ENCODE results near the gene MRPL40.
A peak's percentile ranks its signal among the peaks of the same experiment; 100 is the strongest.

The MRPL40 gene

GRCh38 chr22:19432133-19432851 lies at the start of gene MRPL40:
MRPL40 (plus strand) TSS chr22:19432545; CDS start chr22:19432555, 10 bp downstream.
- Histone ChIP-seq H3K9me3 (no peaks in the 10 kb centered on the region), H3K4me1 (peaks cover 61% of the 10 kb centered on the region), H3K36me3 (peaks cover 27% of the 10 kb centered on the region), H4K20me1 (peaks cover 54% of the 10 kb centered on the region), H3K27ac (peak within 1 kb of the TSS; percentile 97), H3K9ac (peak within 1 kb of the TSS; percentile 96), H3K4me2 (peak within 1 kb of the TSS; percentile 91), H3K4me3 (peak within 1 kb of the TSS; percentile 79), H3K27me3 (no peaks in the 10 kb centered on the region)
- no peak for TF ChIP-seq Cebpa-rat (IDR thresholded peaks at IDR 0.05)

GRCh38 chr22:19383292-19383691 lies 49.1 kb upstream of the MRPL40 start:
- Histone ChIP-seq H4K20me1 (no peaks in the 10 kb centered on the region; the same call in 1 of the 2 replicates), H3K27ac (no peak overlapping the region), H3K27me3 (no peaks in the 10 kb centered on the region), H3K9me3 (no peaks in the 10 kb centered on the region), H3K36me3 (peaks cover 96% of the 10 kb centered on the region), H3K9ac (no peak overlapping the region), H3K4me2 (no peak overlapping the region), H3K4me1 (no peaks in the 10 kb centered on the region), H3K4me3 (no peak overlapping the region)
- no peak for TF ChIP-seq Cebpa-rat (IDR thresholded peaks at IDR 0.05)

DNA sequence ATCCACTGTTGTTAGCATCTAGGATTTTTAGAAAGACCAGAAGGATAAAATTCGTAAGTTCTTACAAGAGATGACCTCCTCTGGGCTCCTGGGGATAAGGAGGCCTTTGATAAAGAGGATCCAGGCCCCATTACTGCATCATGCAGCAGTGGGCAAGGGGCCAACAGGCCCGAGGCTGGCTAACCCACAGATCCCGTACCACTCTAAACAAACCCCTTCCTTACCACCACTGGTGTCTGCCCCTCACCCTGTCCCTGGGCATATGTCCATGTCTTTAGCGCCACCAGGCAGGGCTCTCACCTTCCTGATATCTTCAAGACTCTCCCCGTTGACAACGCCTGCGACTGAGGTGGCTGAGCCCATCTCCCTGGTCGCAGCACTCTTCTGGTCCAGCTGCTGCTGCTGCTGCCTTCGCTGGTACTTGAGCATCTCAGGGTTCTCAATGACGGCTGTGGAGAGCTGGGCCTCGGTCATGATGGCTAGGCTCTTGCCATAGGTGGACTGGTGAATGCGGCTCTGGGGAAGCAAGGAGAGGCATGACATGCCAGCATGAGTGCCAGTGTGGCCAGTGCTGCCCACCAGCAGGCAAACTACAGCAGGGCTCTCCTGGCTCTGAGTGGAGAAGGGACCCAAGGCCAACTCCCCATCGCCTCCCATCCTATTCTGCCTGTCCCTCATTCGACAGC lies 47.0 kb upstream of the MRPL40 start:
- H3K4me3 ChIP-seq: no peak overlapping the region
- TF ChIP-seq Cebpa-rat (IDR thresholded peaks at IDR 0.05): no peak
- H3K9ac ChIP-seq: no peak overlapping the region
- H3K27ac ChIP-seq: no peak overlapping the region
- no peaks in the 10 kb centered on the region for H3K27me3 ChIP-seq
- H4K20me1 ChIP-seq: no peaks in the 10 kb centered on the region; the same call in 1 of the 2 replicates
- no peak overlapping the region for H3K4me2 ChIP-seq
- peaks cover 97% of the 10 kb centered on the region for H3K36me3 ChIP-seq
- H3K9me3 ChIP-seq: no peaks in the 10 kb centered on the region
- no peaks in the 10 kb centered on the region for H3K4me1 ChIP-seq

- peaks cover 97% of the 10 kb centered on the region for H3K36me3 ChIP-seq
- no peak overlapping the region for H3K4me2 ChIP-seq
- H3K4me1 ChIP-seq: no peaks in the 10 kb centered on the region
- no peak overlapping the region for H3K27ac ChIP-seq
- no peaks in the 10 kb centered on the region; the same call in 1 of the 2 replicates for H4K20me1 ChIP-seq
- no peak overlapping the region for H3K4me3 ChIP-seq
- TF ChIP-seq Cebpa-rat (IDR thresholded peaks at IDR 0.05): no peak
- no peaks in the 10 kb centered on the region for H3K9me3 ChIP-seq
- no peaks in the 10 kb centered on the region for H3K27me3 ChIP-seq
- no peak overlapping the region for H3K9ac ChIP-seq
Observed at GRCh38 chr22:19386248-19386647, 46.1 kb upstream of the MRPL40 start.

- Histone ChIP-seq H3K36me3 (peaks cover 100% of the 10 kb centered on the region), H3K4me1 (no peaks in the 10 kb centered on the region), H3K4me2 (no peak overlapping the region), H3K27me3 (no peaks in the 10 kb centered on the region), H3K4me3 (no peak overlapping the region), H4K20me1 (no peaks in the 10 kb centered on the region; the same call in 1 of the 2 replicates), H3K9ac (no peak overlapping the region), H3K27ac (no peak overlapping the region), H3K9me3 (no peaks in the 10 kb centered on the region)
- TF ChIP-seq Cebpa-rat (IDR thresholded peaks at IDR 0.05): no peak
Observed at GRCh38 chr22:19387038-19387437, 45.3 kb upstream of the MRPL40 start.

GRCh38 chr22:19387575-19387974 lies 44.8 kb upstream of the MRPL40 start:
- Histone ChIP-seq H3K9me3 (no peaks in the 10 kb centered on the region), H4K20me1 (no peaks in the 10 kb centered on the region; the same call in 1 of the 2 replicates), H3K4me2 (no peak overlapping the region), H3K4me1 (no peaks in the 10 kb centered on the region), H3K27ac (no peak overlapping the region), H3K4me3 (no peak overlapping the region), H3K9ac (no peak overlapping the region), H3K27me3 (no peaks in the 10 kb centered on the region), H3K36me3 (peaks cover 100% of the 10 kb centered on the region)
- no peak for TF ChIP-seq Cebpa-rat (IDR thresholded peaks at IDR 0.05)

- Histone ChIP-seq H3K9me3 (no peaks in the 10 kb centered on the region), H3K27me3 (no peaks in the 10 kb centered on the region), H3K4me2 (no peak overlapping the region), H3K4me1 (no peaks in the 10 kb centered on the region), H4K20me1 (peaks cover 11% of the 10 kb centered on the region; the same call in 1 of the 2 replicates), H3K27ac (no peak overlapping the region), H3K4me3 (no peak overlapping the region), H3K36me3 (peaks cover 100% of the 10 kb centered on the region), H3K9ac (no peak overlapping the region)
- no peak for TF ChIP-seq Cebpa-rat (IDR thresholded peaks at IDR 0.05)
Observed at GRCh38 chr22:19393704-19394103, 38.6 kb upstream of the MRPL40 start.

DNA sequence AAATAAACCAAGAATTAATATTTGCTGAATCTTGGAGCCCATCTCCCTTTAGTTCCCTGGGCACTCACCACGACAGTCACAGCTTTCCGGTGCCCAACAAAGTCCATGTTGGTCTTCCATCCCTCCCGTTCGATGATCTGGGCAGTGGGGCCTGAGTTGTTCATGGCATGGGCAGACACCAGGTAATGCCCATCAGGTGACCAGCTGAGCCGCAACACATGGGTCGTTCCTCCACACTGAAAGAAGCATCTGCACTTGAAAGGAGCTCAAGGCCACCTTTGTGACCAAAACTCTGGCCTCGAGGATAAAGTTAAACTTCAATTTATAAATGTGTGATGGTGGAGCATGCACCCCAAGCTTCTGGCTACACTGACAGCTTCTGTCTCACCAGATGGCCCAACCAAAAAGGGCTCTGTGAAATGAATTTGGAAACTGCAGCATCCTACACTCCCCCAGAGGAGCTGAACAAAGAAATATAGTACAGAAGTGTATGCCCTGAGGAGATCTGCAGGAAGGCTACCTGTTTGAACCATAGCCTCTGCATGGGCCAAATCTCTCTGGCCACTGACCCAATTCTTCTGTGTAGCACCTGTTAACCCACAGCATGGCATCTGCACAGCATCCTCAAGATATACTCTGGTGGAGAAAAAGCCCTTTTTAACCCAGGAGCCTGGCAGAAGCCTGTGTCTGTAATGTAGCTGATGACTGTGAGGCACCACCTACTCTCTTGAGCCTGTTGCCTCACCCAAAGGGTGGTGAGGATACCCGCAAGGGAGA lies 37.9 kb upstream of the MRPL40 start:
- no peak for TF ChIP-seq Cebpa-rat (IDR thresholded peaks at IDR 0.05)

DNA sequence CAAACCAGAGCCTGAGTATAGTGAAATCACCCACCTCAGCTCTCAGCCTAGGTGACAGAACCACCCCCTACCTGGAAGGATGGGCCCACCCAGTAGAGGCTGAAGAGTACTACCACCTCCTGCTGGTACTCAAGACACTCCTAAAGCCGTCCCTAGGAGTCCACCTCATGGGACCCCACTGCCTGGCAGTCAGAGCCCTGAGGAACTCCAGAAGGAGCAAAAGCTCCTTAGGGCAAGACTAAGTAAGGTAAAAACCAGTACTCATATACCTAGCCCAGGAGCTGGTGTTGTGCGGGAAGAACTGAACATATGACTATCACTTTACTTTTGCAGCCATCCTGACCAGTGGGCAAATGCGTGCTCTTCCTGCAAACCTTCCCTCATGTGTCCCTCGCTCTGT lies 37.1 kb upstream of the MRPL40 start:
- Histone ChIP-seq H3K36me3 (peaks cover 100% of the 10 kb centered on the region), H3K9me3 (no peaks in the 10 kb centered on the region), H3K4me2 (no peak overlapping the region), H3K9ac (no peak overlapping the region), H3K4me1 (no peaks in the 10 kb centered on the region), H3K27ac (no peak overlapping the region), H3K27me3 (no peaks in the 10 kb centered on the region), H3K4me3 (no peak overlapping the region), H4K20me1 (peaks cover 11% of the 10 kb centered on the region; the same call in 1 of the 2 replicates)
- no peak for TF ChIP-seq Cebpa-rat (IDR thresholded peaks at IDR 0.05)

More for the DNA sequence above, 37.9 kb upstream of the MRPL40 start:
- no peak overlapping the region for H3K27ac ChIP-seq
- H3K9me3 ChIP-seq: no peaks in the 10 kb centered on the region
- H3K4me1 ChIP-seq: no peaks in the 10 kb centered on the region
- H3K4me2 ChIP-seq: no peak overlapping the region
- no peaks in the 10 kb centered on the region for H3K27me3 ChIP-seq
- peaks cover 11% of the 10 kb centered on the region; the same call in 1 of the 2 replicates for H4K20me1 ChIP-seq
- H3K4me3 ChIP-seq: no peak overlapping the region
- no peak overlapping the region for H3K9ac ChIP-seq
- peaks cover 100% of the 10 kb centered on the region for H3K36me3 ChIP-seq

All from BLaER1 (cell line).